Ovary (tissue), 3 donors: ENCODE data around the gene TMA7B.

Experiments used
- CTCF ChIP-seq, 3 donors: fragments of 450-650 bp in 2 of 3; fragments of 200-600 bp in 1 of 3; IDR thresholded peaks; one replicate each; pipeline versions ENCODE4 v1.5.1 to v1.8.0; 2016 to 2022; ENCODE audit warnings: antibody characterized with exemption in 3 of 3, mild to moderate bottlenecking in 1 of 3
- EP300 ChIP-seq: sonication (generic); formaldehyde crosslinking; IDR thresholded peaks from one replicate; pipeline ENCODE4 v1.6.1; 2017; ENCODE audit warnings: antibody characterized with exemption
- POLR2A ChIP-seq: fragments of 450-650 bp; IDR thresholded peaks from one replicate; pipeline ENCODE4 v1.6.1; 2017; ENCODE audit warnings: antibody characterized with exemption, mild to moderate bottlenecking, moderate library complexity
- donor health status: DM: no; HTN: no; CAD: no.

- TF ChIP-seq CTCF (IDR thresholded peaks at IDR 0.05) (no peak), POLR2A (no peak), EP300 (no peak)
Observed at GRCh38 chr22:39995393-39996252, 35.4 kb downstream of the TMA7B start.
